ENCODE measurements around the gene KRT4.

The KRT4 gene

DNA sequence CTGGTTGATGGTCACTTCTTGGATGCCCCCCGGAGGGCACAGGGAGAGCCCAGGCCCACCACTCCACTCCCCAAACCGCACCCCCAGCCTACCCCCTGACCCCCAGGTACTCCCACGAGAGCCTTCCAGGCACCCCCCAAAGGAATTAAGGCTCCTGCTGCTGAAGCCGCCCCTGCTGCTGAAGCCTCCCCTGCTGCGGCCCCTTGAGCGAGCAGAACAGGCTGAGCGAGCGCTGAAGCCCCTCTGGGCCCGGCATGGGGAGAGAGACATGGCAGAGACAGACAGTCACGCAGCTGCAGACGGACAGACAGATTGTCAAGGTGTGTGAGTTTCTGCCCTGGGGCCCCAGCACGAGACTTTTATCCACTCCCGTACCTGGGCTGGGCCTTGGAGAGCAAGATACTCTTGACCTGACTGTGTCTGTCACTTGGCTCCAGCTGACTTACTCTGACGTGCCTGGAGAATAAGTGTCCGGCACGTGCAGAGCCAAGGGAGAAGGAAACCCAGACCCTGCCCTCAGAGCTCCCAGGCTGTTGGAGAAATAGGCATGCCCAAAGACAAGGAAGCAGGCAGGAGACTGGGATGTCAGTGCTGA is 34.8 kb upstream of the KRT4 start, which contains the start of gene KRT78:
Gene KRT78 (minus strand): TSS at position 334 of the 595 bp plus-strand sequence. CDS start 64 bp downstream, at position 270.
- no peaks in the 10 kb centered on the region for H3K27me3 ChIP-seq (ENCODE audit: control insufficient read depth, insufficient read depth, low read length)
- no CpG with 5 or more reads among the region's 16 CpGs for WGBS (ENCODE audit: insufficient coverage, insufficient read length)
- H3K27ac ChIP-seq (ENCODE audit: low read length), result no peak within 1 kb of the TSS

DNA sequence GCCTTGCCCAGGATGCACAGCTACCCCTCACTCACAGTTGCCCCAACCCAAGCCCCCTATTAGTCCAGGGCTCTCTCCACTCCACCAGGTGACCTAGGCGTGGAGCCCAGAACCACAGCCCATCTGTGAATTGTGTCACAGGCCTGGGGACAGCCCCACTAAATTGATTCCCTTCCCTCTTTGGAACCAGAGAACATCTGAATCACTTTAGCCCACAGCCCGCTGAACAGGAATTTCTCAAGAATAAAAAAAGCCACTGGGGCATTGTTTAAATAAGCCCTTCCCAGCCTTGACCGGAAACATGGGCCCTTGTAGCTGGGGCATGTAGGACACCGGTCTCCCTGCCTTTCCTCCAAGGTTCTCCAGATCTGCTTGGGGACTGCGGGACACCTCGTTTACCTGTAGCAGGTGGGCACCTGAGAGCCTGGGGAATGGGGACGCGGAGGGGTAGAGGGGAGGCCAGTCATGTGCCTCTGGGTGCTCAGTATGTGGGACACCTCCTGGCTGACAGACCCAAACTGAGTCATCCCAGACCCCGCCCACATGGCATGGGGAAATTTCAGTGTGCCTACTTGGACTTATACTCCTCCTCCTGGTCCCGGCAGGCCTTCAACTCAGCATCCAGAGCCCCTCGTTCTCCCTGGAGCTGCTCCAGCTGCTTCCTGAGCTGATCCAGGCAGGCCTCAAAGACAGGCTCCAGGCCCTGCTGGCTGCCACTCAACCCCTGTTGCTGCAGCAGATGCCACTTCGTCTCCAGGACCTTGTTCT is 33.6 kb upstream of the KRT4 start:
- H3K36me3 ChIP-seq (ENCODE audit: control insufficient read depth, insufficient read depth, low read length), result no peaks in the 10 kb centered on the region
- DNase-seq (ENCODE audit: low read depth, low spot score), result no peak
- WGBS (ENCODE audit: insufficient coverage, insufficient read length), result no CpG with 5 or more reads among the region's 12 CpGs
- no peak overlapping the region for H3K27ac ChIP-seq (ENCODE audit: low read length)
- no peaks in the 10 kb centered on the region for H3K27me3 ChIP-seq (ENCODE audit: control insufficient read depth, insufficient read depth, low read length)
- no peak overlapping the region for H3K4me3 ChIP-seq (ENCODE audit: low read length)
- no peaks in the 10 kb centered on the region for H3K9me3 ChIP-seq (ENCODE audit: control insufficient read depth, insufficient read depth, low read length)
- no peaks in the 10 kb centered on the region for H3K4me1 ChIP-seq (ENCODE audit: control insufficient read depth, insufficient read depth, low read length)

More for the DNA sequence above, 34.8 kb upstream of the KRT4 start, which contains the start of gene KRT78:
- Histone ChIP-seq H3K4me3 (ENCODE audit: low read length) (no peak within 1 kb of the TSS), H3K36me3 (ENCODE audit: control insufficient read depth, insufficient read depth, low read length) (no peaks in the 10 kb centered on the region), H3K4me1 (ENCODE audit: control insufficient read depth, insufficient read depth, low read length) (no peaks in the 10 kb centered on the region), H3K9me3 (ENCODE audit: control insufficient read depth, insufficient read depth, low read length) (no peaks in the 10 kb centered on the region)
- DNase-seq (ENCODE audit: low read depth, low spot score), result no peak

DNA sequence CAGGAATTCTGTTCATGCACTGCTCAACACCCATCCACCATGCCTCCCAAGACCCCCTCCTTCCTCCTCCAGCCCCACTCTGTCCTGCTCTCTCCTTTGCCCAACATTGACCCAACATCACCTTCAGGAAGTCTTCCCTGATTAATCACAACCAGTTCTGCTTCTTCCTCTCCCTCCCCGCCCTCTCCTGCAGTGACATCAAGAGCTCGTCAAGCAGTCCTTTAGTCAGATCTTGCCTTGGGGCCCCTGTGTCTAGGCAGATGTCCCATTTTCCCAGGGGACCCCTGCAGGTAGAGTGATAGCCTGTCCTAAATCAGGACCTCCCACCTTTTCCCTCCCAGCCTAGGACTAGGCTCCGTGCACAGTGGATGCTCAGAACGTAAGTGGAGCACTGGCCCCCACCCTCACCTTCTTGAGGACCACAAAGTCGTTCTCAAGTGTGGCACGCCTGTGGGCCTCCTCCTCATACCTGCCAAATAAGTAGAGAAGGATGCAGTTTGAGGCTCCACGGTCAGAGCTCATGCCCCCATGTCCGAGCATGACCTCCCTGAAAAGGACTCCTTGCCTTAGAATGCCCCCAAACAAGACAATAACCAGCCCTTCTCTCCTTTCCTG is 32.5 kb upstream of the KRT4 start:
- no peak for DNase-seq (ENCODE audit: low read depth, low spot score)
- H3K4me3 ChIP-seq (ENCODE audit: low read length), result no peak overlapping the region
- no peaks in the 10 kb centered on the region for H3K4me1 ChIP-seq (ENCODE audit: control insufficient read depth, insufficient read depth, low read length)

DNA sequence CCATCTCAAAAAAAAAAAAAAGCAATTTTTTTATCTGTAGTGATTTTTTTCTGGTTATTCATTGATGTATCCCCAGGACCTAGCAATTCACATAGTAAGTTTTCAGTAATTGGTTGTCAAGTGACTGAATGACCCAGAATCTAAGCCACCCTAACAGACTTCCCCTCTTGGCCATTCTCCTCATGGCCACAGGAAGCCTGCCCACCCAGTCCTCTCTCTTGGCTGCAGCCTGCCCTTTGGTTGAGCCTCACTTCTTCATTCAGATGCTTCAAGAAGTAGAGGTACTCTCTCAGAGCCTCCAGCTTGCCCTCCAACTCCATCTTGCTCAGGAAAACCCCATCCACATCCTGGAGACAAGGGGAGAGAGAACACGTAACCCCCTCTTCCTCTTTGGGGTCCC is 32.0 kb upstream of the KRT4 start:
- no peaks in the 10 kb centered on the region for H3K4me1 ChIP-seq (ENCODE audit: control insufficient read depth, insufficient read depth, low read length)
- H3K4me3 ChIP-seq (ENCODE audit: low read length), result no peak overlapping the region
- no peak overlapping the region for H3K27ac ChIP-seq (ENCODE audit: low read length)
- no peaks in the 10 kb centered on the region for H3K27me3 ChIP-seq (ENCODE audit: control insufficient read depth, insufficient read depth, low read length)
- no peaks in the 10 kb centered on the region for H3K36me3 ChIP-seq (ENCODE audit: control insufficient read depth, insufficient read depth, low read length)
- no peaks in the 10 kb centered on the region for H3K9me3 ChIP-seq (ENCODE audit: control insufficient read depth, insufficient read depth, low read length)
- DNase-seq (ENCODE audit: low read depth, low spot score), result no peak
- WGBS (ENCODE audit: insufficient coverage, insufficient read length), result no CpG with 5 or more reads among the region's 1 CpG

More for the DNA sequence above, 32.5 kb upstream of the KRT4 start:
- no peaks in the 10 kb centered on the region for H3K27me3 ChIP-seq (ENCODE audit: control insufficient read depth, insufficient read depth, low read length)
- H3K36me3 ChIP-seq (ENCODE audit: control insufficient read depth, insufficient read depth, low read length), result no peaks in the 10 kb centered on the region
- no peaks in the 10 kb centered on the region for H3K9me3 ChIP-seq (ENCODE audit: control insufficient read depth, insufficient read depth, low read length)
- WGBS (ENCODE audit: insufficient coverage, insufficient read length), result no CpG with 5 or more reads among the region's 8 CpGs
- H3K27ac ChIP-seq (ENCODE audit: low read length), result no peak overlapping the region

DNA sequence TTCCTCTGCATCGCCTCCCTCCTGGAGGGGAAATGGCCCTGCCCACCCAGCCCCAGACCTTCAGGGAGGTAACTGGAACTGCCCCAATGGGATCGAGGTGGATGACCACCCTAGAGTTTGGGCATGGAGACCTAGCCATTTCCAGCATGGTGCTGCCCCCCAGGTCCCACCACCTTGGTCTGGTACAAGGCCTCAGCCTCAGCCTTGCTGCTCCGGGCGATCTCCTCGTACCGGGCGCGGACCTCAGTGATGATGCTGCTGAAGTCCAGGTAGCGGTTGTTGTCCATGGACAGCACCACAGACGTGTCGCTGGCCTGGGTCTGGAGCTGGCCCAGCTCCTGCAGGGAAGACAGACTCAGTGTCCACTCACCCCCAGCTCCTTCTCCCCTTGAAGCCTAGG is 30.5 kb upstream of the KRT4 start:
- H3K36me3 ChIP-seq (ENCODE audit: control insufficient read depth, insufficient read depth, low read length), result no peaks in the 10 kb centered on the region
- no peak overlapping the region for H3K27ac ChIP-seq (ENCODE audit: low read length)
- no peak overlapping the region for H3K4me3 ChIP-seq (ENCODE audit: low read length)
- H3K4me1 ChIP-seq (ENCODE audit: control insufficient read depth, insufficient read depth, low read length), result no peaks in the 10 kb centered on the region
- DNase-seq (ENCODE audit: low read depth, low spot score), result no peak
- no CpG with 5 or more reads among the region's 11 CpGs for WGBS (ENCODE audit: insufficient coverage, insufficient read length)
- H3K9me3 ChIP-seq (ENCODE audit: control insufficient read depth, insufficient read depth, low read length), result no peaks in the 10 kb centered on the region
- H3K27me3 ChIP-seq (ENCODE audit: control insufficient read depth, insufficient read depth, low read length), result no peaks in the 10 kb centered on the region

DNA sequence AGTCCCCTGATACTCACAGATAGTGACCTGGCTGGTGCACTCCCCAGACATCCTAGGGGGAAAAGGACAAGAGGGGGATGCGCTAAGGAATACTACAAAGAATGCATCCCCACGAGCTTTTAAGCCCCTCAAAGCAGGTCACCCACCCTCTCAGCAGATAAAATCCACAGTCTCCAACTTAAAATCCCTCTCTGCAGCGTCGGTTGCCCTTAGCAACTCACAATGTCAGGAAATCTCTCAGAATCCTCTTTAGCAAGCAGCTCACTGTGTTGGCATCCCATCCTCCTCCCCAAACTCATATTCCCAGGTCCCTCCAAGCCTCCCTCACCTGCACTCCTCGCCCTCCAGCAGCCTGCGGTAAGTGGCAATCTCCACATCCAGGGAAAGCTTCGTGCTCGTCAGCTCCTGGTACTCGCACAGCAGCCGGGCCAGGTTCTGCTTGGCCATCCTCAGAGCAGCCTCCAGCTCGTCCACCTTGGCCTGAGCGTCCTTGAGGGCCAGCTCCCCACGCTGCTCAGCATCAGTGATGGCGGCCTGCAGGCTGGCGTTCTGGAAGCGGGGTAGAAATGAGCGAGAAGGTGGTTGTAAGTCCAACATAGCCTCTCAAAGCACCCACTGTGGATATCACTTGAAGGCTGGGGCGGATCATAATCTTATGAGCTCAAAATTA is 25.7 kb upstream of the KRT4 start:
- WGBS (ENCODE audit: insufficient coverage, insufficient read length), result no CpG with 5 or more reads among the region's 18 CpGs
- H3K4me3 ChIP-seq (ENCODE audit: low read length), result no peak overlapping the region
- H3K27ac ChIP-seq (ENCODE audit: low read length), result no peak overlapping the region
- H3K9me3 ChIP-seq (ENCODE audit: control insufficient read depth, insufficient read depth, low read length), result no peaks in the 10 kb centered on the region
- no peaks in the 10 kb centered on the region for H3K27me3 ChIP-seq (ENCODE audit: control insufficient read depth, insufficient read depth, low read length)
- H3K36me3 ChIP-seq (ENCODE audit: control insufficient read depth, insufficient read depth, low read length), result no peaks in the 10 kb centered on the region
- no peaks in the 10 kb centered on the region for H3K4me1 ChIP-seq (ENCODE audit: control insufficient read depth, insufficient read depth, low read length)
- DNase-seq (ENCODE audit: low read depth, low spot score), result no peak

DNA sequence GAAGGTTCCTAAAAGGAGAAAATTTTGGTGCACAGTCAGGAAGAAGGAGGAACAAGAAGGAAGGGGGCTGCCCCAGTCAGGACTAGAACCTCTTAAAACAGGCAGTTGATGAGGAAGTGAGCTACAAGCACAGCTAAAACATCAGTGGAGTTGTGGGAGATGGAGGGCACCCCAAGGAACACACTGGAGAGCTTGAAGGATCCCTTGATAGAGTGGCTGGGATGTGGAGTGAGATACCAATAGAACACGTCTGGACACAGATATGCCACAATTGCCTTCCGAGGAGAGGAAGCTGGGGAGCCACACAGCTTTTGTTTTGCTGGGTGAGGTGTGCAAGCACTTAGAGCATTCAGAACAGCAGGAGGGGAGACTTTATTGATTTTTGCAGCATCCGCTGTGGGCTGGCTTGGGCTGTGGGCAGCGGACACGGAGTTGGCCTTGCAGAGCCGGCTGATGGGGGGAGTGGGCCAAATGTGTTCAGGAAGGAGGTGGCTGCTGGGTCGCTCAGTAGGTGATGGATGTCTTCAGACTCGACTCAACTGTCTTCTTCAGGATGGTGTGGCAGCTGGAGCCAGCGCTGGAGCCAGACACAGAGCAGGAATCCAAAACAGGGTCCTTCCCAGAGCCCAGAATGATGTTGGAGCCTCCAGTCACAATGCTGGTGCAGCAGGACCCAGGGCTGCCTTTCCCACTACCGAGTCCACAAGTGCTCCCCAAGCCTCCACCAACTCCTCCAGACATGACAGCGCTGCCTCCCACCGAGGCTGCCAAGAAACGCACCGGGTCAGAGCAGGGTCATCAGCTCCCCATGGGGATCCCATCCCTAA is 24.9 kb upstream of the KRT4 start:
- no peaks in the 10 kb centered on the region for H3K27me3 ChIP-seq (ENCODE audit: control insufficient read depth, insufficient read depth, low read length)
- H3K9me3 ChIP-seq (ENCODE audit: control insufficient read depth, insufficient read depth, low read length), result no peaks in the 10 kb centered on the region
- no peak for DNase-seq (ENCODE audit: low read depth, low spot score)
- H3K27ac ChIP-seq (ENCODE audit: low read length), result no peak overlapping the region
- no peak overlapping the region for H3K4me3 ChIP-seq (ENCODE audit: low read length)
- H3K4me1 ChIP-seq (ENCODE audit: control insufficient read depth, insufficient read depth, low read length), result no peaks in the 10 kb centered on the region
- no peaks in the 10 kb centered on the region for H3K36me3 ChIP-seq (ENCODE audit: control insufficient read depth, insufficient read depth, low read length)
- no CpG with 5 or more reads among the region's 14 CpGs for WGBS (ENCODE audit: insufficient coverage, insufficient read length)

DNA sequence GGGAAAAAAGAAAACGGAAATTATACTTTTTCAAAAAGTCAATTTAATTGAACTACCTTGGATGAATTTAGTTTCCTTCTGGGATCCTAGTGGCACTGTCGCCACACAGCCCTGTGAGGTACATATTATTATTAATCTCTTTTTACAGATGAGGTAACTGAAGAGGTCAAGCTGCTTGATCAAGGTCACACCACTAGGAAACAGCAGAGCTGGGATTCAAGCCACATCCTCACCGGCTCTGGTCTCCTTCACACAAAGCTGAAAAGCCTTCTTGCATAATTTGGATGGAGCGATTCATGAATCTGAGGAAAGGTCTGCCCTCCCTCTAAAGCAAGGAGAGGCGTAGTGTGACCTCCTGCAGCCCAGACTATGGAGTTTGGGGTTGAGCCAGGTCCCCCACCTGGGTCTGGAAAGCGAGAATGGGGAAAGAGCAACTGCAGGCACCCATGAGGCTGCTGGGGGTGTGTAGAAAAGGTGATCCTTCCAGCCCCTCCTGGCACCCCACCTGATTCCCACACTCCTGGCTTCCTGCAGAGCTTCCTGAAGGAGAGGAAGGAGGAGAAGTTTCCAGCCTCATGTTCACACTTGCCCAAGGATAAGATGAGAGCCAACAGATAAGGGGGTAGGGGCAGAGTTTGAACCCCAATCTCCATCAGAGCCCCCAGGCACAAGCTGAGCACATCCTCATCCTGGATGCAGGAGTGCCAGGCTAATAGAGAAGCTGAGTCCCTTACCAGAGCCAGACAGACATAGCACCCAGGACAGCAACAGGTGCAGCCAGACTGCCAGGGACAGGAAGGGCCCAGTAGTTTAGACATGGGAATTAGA is 24.1 kb upstream of the KRT4 start:
- no CpG with 5 or more reads among the region's 6 CpGs for WGBS (ENCODE audit: insufficient coverage, insufficient read length)
- H3K4me1 ChIP-seq (ENCODE audit: control insufficient read depth, insufficient read depth, low read length), result no peaks in the 10 kb centered on the region
- no peak for DNase-seq (ENCODE audit: low read depth, low spot score)
- no peak overlapping the region for H3K4me3 ChIP-seq (ENCODE audit: low read length)
- H3K27me3 ChIP-seq (ENCODE audit: control insufficient read depth, insufficient read depth, low read length), result no peaks in the 10 kb centered on the region
- H3K27ac ChIP-seq (ENCODE audit: low read length), result no peak overlapping the region
- no peaks in the 10 kb centered on the region for H3K36me3 ChIP-seq (ENCODE audit: control insufficient read depth, insufficient read depth, low read length)
- no peaks in the 10 kb centered on the region for H3K9me3 ChIP-seq (ENCODE audit: control insufficient read depth, insufficient read depth, low read length)

DNA sequence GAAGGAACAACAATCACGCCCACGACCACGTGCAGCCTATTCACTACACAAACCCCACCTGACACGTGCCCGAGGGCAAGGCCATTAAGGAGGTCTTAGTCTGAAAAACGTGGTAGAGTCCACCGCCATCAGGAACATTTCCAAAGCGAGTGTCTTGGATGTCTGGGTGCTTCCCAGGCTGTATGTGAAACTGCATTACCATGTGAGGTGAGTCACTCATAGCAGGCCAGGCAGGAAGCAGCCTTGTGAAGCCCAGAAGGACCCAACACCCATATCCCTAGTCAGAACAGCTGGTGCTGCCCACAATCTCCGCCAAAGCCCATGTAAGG is 23.5 kb upstream of the KRT4 start:
- Histone ChIP-seq H3K9me3 (ENCODE audit: control insufficient read depth, insufficient read depth, low read length) (no peaks in the 10 kb centered on the region), H3K4me3 (ENCODE audit: low read length) (no peak overlapping the region), H3K36me3 (ENCODE audit: control insufficient read depth, insufficient read depth, low read length) (no peaks in the 10 kb centered on the region), H3K4me1 (ENCODE audit: control insufficient read depth, insufficient read depth, low read length) (no peaks in the 10 kb centered on the region), H3K27me3 (ENCODE audit: control insufficient read depth, insufficient read depth, low read length) (no peaks in the 10 kb centered on the region), H3K27ac (ENCODE audit: low read length) (no peak overlapping the region)
- DNase-seq (ENCODE audit: low read depth, low spot score), result no peak
- WGBS (ENCODE audit: insufficient coverage, insufficient read length), result no CpG with 5 or more reads among the region's 9 CpGs

All from iPS DF 6.9 (cell line).